ENCODE measurements around the gene BMPR2.
A peak's percentile ranks its signal among the peaks of the same experiment; 100 is the strongest.
"Not testable (repeated sequence)": the region's sequence is repeated elsewhere in the genome, so short reads cannot be mapped to it uniquely, and the experiment has no call there.

Gene BMPR2

DNA sequence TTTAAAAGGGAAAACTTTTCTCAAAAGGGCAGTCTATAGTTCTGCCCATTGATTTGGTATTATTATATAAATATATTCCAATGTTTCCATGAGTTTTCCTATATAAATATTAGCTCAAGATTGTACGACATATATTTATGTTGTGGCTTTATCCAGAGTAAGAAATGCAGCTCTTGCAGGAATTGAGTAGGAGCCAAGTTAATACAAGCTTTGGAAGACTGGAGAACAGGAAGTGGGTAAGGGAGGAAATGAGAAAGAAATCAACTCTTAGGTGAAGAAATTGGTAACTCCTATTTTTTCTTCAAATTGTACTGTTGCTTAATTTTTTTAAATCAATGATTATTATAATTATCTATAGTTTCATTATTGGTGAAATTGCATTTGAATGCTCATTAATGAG lies 153.3 kb downstream of the BMPR2 start:
- no peak for DNase-seq (ENCODE audit: low read depth in 3 of 3)

DNA sequence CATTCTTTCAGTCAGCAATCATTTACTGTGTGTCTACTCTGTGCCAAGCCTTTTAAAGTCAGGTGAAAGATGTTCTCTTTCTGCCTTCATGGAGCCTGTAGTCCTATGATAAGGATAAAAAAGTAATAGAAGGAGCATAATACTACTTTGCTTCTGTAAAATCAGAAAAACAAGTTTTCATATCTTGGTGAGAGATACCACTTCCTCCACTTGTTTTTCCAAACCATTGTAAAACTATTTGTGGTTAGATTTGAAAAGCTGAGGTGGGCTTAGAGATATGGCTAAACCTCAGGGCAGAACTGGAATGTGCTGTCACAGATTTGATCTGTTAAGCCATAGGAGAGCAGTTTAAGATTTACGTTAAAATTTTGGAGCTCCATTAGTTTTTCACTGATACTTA lies 153.9 kb downstream of the BMPR2 start:
- no peak for DNase-seq (ENCODE audit: low read depth in 3 of 3)

DNA sequence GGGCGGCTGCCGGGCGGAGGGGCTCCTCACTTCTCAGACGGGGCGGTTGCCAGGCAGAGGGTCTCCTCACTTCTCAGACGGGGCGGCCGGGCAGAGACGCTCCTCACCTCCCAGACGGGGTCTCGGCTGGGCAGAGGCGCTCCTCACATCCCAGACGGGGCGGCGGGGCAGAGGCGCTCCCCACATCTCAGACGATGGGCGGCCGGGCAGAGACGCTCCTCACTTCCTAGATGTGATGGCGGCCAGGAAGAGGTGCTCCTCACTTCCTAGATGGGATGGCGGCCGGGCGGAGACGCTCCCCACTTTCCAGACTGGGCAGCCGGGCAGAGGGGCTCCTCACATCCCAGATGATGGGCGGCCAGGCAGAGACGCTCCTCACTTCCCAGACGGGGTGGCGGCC lies 159.2 kb downstream of the BMPR2 start:
- DNase-seq (ENCODE audit: low read depth in 3 of 3) = not testable (repeated sequence)

- DNase-seq (ENCODE audit: low read depth in 3 of 3) = no peak
These were observed 165.0 kb downstream of the BMPR2 start for GRCh38 chr2:202541137-202541536.

GRCh38 chr2:202542142-202542541 lies 166.0 kb downstream of the BMPR2 start:
- DNase-seq (ENCODE audit: low read depth in 3 of 3) = no peak

DNA sequence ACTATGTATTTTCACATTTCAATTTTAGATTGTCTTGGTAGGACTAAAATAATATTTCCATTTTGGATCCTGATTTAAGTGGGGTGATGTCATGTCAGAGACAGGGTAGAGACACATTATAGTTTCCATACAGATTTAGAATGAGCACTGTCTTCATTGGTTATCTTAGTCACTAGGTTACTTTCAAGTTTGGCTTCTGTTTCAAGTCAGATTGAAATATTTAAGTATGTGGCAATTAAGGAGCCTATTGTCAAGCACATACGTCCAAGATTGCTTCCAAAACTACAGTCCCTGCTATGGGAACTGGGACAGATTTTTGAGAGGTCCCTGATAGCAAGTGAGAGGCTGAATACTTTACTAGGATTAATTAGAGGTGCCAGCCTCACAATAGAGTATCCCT lies 169.4 kb downstream of the BMPR2 start:
- DNase-seq (ENCODE audit: low read depth in 3 of 3) = no peak

GRCh38 chr2:202545931-202546330 lies 169.8 kb downstream of the BMPR2 start:
- no peak for DNase-seq (ENCODE audit: low read depth in 3 of 3)

- DNase-seq (ENCODE audit: low read depth in 3 of 3) = not testable (repeated sequence)
These were observed 170.5 kb downstream of the BMPR2 start for GRCh38 chr2:202546499-202547141.

DNA sequence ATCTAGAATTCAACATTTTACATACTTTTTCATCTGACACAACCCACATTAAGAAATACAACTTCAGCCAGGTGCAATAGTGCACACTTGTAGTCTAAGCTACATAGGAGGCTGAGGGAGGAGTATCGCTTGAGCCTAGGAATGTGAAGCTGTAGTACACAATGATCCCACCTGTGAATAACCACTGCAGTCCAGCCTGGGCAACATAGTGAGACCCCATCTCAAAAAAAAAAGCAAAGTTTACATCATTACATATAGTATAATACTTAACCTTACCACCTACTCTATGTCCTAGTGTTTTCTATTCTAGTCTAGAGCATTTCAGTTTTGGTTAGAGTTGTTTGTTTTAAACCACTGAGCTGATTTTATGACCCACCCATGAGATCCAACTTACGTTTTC lies 172.1 kb downstream of the BMPR2 start:
- DNase-seq (ENCODE audit: low read depth in 3 of 3) = no peak

DNA sequence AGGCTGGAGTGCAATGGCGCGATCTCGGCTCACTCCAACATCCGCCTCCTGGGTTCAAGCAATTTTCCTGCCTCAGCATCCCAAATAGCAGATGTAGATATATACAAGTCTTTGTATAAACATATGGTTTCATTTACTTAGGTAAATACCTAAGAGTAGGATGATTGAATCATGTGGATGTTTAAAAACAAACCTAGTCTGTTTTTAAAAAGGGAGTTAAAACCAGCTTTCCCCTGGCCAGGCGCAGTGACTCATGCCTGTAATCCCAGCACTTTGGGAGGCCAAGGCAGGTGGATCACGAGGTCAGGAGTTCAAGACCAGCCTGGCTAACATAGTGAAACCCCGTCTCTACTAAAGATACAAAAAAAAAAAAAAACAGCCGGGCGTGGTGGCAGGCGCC lies 174.9 kb downstream of the BMPR2 start:
- not testable (repeated sequence) for DNase-seq (ENCODE audit: low read depth in 3 of 3)

DNA sequence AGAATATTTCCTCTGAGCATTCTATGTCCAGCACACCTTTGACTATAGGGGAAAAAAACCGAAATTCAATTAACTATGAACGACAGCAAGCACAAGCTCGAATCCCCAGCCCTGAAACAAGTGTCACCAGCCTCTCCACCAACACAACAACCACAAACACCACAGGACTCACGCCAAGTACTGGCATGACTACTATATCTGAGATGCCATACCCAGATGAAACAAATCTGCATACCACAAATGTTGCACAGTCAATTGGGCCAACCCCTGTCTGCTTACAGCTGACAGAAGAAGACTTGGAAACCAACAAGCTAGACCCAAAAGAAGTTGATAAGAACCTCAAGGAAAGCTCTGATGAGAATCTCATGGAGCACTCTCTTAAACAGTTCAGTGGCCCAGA lies 179.2 kb downstream of the BMPR2 start:
- DNase-seq (ENCODE audit: low read depth in 3 of 3) = no peak

DNA sequence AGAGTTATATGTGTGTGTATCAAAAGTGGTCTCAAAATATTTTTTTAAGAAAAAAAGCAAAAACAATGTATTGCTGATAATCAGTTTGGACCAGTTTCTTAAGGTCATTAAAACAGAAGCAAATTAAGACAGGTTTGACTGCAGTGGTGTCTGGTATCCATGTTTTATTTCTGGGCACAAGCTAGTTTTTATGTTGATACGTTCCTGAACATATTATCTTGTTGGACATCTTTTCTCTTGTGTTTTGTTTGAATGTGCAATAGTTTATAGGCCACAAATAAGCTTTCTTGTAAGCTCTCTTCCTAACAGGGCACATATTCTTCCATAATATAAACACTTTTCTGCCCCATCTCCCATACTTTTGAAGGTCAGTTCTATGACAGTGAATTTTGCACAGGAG lies 184.1 kb downstream of the BMPR2 start:
- DNase-seq (ENCODE audit: low read depth in 3 of 3) = no peak

GRCh38 chr2:202564226-202564625 lies 188.1 kb downstream of the BMPR2 start:
- DNase-seq (ENCODE audit: low read depth in 3 of 3) = no peak

DNA sequence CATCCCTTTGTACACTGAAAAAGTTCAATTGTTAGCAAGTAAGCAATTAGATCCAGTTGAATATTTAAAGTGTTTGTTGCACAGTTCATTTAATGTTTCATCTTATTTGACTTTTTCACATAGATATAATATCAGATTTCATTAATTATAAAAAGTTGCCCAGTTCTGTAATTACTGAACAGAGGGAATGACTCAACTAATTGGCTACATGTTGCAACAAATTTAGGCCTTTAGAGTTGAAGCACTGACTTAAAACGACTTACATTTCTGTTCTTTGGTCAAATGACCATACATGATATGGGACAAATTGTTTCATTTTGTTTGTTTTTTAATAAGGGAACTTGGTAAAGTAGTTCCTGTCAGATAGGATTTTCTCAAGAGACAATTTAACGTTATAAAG lies 190.2 kb downstream of the BMPR2 start:
- DNase-seq (ENCODE audit: low read depth in 3 of 3) = no peak

GRCh38 chr2:202574541-202574940 lies 198.4 kb downstream of the BMPR2 start:
- no peak for DNase-seq (ENCODE audit: low read depth in 3 of 3)

DNA sequence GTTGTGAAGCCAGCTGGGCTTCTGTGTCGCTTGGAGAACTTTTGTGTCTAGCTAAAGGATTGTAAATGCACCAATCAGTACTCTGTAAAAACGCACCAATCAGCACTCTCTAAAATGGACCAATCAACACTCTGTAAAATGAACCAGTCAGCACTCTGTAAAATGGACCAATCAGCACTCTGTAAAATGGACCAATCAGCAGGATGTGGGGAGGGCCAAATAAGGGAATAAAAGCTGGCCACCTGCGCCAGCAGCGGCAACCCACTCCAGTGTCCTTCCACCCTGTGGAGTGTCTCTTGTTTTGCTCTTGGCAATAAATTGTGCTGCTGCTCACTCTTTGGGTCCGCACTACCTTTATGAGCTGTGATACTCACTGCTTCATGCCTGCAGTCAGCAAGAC lies 199.1 kb downstream of the BMPR2 start:
- DNase-seq (ENCODE audit: low read depth in 3 of 3) = not testable (repeated sequence)

DNA sequence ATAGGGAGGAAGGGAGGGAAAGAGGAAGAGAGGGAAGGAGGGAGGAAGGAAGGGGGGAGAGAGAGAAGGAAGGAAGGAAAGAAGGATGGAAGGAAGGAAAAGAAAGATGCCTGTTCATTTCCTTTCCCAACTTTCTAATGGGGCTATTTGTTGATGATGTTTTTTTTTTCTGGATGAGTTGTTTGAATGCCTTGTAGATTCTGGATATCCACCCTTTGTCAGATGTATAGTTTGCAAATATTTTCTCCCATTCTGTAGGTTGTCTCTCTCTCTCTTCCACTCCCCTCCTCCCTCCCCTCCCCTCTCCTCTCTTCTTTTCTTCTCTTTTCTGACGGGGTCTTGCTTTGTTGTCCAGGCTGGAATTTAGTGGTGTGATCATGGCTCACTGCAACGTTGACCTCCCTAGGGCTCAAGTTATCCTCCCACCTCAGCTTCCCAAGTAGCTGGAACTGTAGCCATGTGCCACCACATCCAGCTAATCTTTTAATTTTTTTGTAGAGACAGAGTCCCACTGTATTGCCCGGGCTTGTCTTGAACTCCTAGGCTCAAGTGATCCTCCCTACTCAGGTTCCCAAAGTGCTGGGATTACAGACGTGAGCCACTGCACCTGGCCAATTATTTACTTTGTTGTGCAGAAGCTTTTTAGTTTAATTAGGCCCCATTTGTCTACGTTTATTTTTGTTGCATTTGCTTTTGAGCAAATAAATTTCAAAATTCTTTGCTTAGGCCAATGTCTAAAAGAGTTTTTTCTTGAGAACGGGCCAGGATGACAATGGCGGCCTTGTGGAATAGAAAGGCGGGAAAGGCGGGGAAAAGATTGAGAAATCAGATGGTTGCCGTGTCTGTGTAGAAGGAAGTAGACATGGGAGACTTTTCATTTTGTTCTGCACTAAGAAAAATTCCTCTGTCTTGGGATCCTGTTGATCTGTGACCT lies 201.4 kb downstream of the BMPR2 start:
- DNase-seq (ENCODE audit: low read depth in 3 of 3) = no peak

DNA sequence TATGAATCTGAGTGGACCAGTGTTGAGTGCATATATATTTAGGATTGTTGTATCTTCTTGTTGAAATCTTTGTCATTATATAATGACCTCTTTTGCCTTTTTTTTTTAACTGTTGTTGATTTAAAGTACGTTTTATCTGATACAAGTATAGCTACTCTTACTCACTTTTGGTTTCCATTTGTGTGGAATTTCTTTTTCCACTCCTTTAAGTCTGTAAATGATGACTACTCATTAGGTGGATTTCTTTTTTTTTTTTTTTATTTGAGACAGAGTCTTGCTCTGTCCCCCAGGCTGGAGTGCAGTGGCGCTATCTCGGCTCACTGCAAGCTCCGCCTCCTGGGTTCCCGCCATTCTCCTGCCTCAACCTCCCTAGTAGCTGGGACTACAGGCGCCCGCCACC lies 206.7 kb downstream of the BMPR2 start:
- DNase-seq (ENCODE audit: low read depth in 3 of 3) = not testable (repeated sequence)

DNA sequence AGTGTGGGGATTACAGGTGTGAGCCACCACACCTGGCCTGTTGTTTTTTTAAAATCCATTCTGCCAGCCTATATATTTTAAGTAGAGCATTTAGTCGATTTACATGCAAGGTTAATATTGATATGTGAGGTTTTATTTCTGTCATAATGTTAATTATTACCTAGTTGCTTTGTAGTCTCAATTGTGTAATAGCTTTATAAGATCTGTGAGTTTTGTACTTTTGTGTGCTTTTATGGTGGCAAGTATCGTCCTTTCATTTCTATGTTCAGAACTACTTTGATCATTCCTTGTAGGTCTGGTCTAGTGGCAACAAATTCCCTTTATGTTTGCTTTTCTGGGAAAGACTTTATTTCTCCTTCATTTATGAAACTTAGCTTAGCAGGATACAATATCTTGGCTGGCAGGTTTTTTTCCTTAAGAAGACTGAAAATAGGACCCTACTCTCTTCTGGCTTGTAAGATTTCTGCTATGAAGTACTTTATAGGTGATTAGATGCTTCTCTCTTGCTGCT lies 207.6 kb downstream of the BMPR2 start:
- no peak for DNase-seq (ENCODE audit: low read depth in 3 of 3)

- DNase-seq (ENCODE audit: low read depth in 3 of 3) = peak; percentile 27 to 57 (median 57)
These were observed 212.8 kb downstream of the BMPR2 start for GRCh38 chr2:202588647-202589581.

GRCh38 chr2:202589582-202589949 lies 213.4 kb downstream of the BMPR2 start:
- no peak for DNase-seq (ENCODE audit: low read depth in 3 of 3)

- no peak for DNase-seq (ENCODE audit: low read depth in 3 of 3)
These were observed 216.4 kb downstream of the BMPR2 start for GRCh38 chr2:202592566-202592965.

Measured in stimulated activated CD4-positive, alpha-beta T cell treated with anti-CD3 and anti-CD28 coated beads, TNF-alpha, amount 100 ng/mL, for 24 hours (primary cell).